ENCODE measurements around the gene HORMAD2.

DNA sequence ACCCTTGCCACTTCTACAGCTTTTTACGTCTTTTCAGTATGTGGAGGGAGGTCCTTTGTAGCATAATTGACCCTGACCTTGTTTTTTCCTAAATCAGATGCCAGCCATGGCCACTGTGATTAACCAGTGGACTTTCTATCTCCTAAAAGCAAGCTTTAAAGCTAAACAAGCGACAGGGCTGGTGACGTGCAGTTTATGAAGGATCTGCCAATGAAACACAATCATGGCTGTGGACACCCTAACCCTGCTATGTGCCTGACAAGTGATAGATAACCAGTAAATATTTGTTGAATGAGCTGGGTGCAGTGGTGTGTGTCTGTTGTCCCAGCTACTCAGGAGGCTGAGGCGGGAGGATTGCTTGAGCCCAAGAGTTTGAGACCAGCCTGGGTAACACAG, 102.1 kb downstream of the HORMAD2 start:
- TF ChIP-seq, protein P1, sequence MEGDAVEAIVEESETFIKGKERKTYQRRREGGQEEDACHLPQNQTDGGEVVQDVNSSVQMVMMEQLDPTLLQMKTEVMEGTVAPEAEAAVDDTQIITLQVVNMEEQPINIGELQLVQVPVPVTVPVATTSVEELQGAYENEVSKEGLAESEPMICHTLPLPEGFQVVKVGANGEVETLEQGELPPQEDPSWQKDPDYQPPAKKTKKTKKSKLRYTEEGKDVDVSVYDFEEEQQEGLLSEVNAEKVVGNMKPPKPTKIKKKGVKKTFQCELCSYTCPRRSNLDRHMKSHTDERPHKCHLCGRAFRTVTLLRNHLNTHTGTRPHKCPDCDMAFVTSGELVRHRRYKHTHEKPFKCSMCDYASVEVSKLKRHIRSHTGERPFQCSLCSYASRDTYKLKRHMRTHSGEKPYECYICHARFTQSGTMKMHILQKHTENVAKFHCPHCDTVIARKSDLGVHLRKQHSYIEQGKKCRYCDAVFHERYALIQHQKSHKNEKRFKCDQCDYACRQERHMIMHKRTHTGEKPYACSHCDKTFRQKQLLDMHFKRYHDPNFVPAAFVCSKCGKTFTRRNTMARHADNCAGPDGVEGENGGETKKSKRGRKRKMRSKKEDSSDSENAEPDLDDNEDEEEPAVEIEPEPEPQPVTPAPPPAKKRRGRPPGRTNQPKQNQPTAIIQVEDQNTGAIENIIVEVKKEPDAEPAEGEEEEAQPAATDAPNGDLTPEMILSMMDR (conservative IDR thresholded peaks at IDR 0.05; ENCODE audit: low read length) = no peak
- TF ChIP-seq EZH2phosphoT487 (IDR thresholded peaks at IDR 0.05; ENCODE audit: borderline replicate concordance) = no peak
